A549 (cell line): ENCODE data around the gene TRANK1. TPM values are rescaled to one million over a fixed set of nuclear protein-coding genes. Genes with fewer than 3 reads are reported as not detected.

Experiments
- ATAC-seq, 2 experiments: fragments of 200-7000 bp in 1 of 2; fragments of >200 bp in 1 of 2; cut with Nextera tagmentation in 1 of 2; cut with Tn5 transposase in 1 of 2; 3 replicates each; pipeline versions ENCODE4 v1.8.0 to v1.9.1; 2018 to 2020; ENCODE audit warnings: mild to moderate bottlenecking in 1 of 2, moderate library complexity in 1 of 2
- CTCF ChIA-PET: fragments of 300-600 bp; sonication (Branson Sonifier 250); formaldehyde crosslinking; extraction: SDS; loops from one replicate; lab custom pipeline; 2021; ENCODE audit warnings: antibody characterized with exemption, inconsistent platforms; lab: Yijun Ruan, JAX
- POLR2A ChIA-PET: fragments of 350-600 bp; formaldehyde crosslinking; extraction: SDS; loops from one replicate; lab custom pipeline; 2021; ENCODE audit warnings: antibody characterized with exemption, inconsistent platforms; lab: Yijun Ruan, JAX
- DNase-seq, 2 experiments: peaks; one replicate each; pipeline versions ENCODE4 v3.0.0 to v3.0.0-alpha.2; 2011 to 2016; ENCODE audit warnings: low read depth in 1 of 2, low spot score in 1 of 2
- FAIRE-seq: peaks from 2 replicates; lab custom pipeline; 2011; peaks lifted over from hg19 to GRCh38; lab: Jason Lieb, UNC
- H3K27ac ChIP-seq, 2 experiments: fragments of >200 bp; sonication (Bioruptor Twin); formaldehyde crosslinking; 3 replicates each; pipeline ENCODE4 v1.5.1; 2016 to 2017
- H3K4me1 ChIP-seq: fragments of >200 bp; sonication (Bioruptor Twin); formaldehyde crosslinking; 3 replicates; pipeline ENCODE4 v1.6.1; 2016
- H3K4me2 ChIP-seq: fragments of >200 bp; sonication (Bioruptor Twin); formaldehyde crosslinking; 3 replicates; pipeline ENCODE4 v1.6.1; 2016
- H3K4me3 ChIP-seq: fragments of >200 bp; sonication (Bioruptor Twin); formaldehyde crosslinking; 3 replicates; pipeline ENCODE4 v1.5.1; 2016
- H3K9me3 ChIP-seq: fragments of >200 bp; sonication (Bioruptor Twin); formaldehyde crosslinking; 3 replicates; pipeline ENCODE4 v1.6.1; 2016
- BHLHE40 ChIP-seq: IDR thresholded peaks from 2 replicates; pipeline ENCODE4 v1.6.1; 2012; ENCODE audit warnings: low read depth, low read length, inconsistent platforms
- CBX8 ChIP-seq: fragments of 200-600 bp; sonication (generic); IDR thresholded peaks from 2 replicates; pipeline ENCODE4 v1.6.1; 2016
- CHD4 ChIP-seq: fragments of 200-600 bp; sonication (generic); IDR thresholded peaks from 2 replicates; pipeline ENCODE4 v1.6.1; 2016; ENCODE audit warnings: antibody characterized with exemption, mild to moderate bottlenecking, borderline replicate concordance
- EHF ChIP-seq: fragments of 250-450 bp; sonication (Bioruptor Pico); IDR thresholded peaks from 2 replicates; pipeline ENCODE4 v1.5.0; 2020; ENCODE audit warnings: mild to moderate bottlenecking
- EHMT2 ChIP-seq: fragments of 200-600 bp; sonication (generic); IDR thresholded peaks from 2 replicates; pipeline ENCODE4 v1.6.1; 2016; ENCODE audit warnings: antibody characterized with exemption, low read depth, mild to moderate bottlenecking, moderate library complexity
- EP300 ChIP-seq, 2 experiments: fragments of >200 bp; sonication (Bioruptor Twin); formaldehyde crosslinking; IDR thresholded peaks; 2 replicates in 1 of 2; 3 replicates in 1 of 2; pipeline ENCODE4 v1.6.1; 2016 to 2017
- HES2 ChIP-seq: fragments of >200 bp; sonication (Bioruptor Twin); formaldehyde crosslinking; IDR thresholded peaks from 2 replicates; pipeline ENCODE4 v1.6.1; 2016
- HOXB5 ChIP-seq: fragments of 250-450 bp; sonication (Bioruptor Pico); IDR thresholded peaks from 2 replicates; pipeline ENCODE4 v1.5.0; 2020; ENCODE audit warnings: mild to moderate bottlenecking, moderate library complexity
- JUN ChIP-seq, 2 experiments: fragments of >200 bp; sonication (Bioruptor Twin); formaldehyde crosslinking; IDR thresholded peaks; 2 replicates in 1 of 2; 3 replicates in 1 of 2; pipeline ENCODE4 v1.6.1; 2016 to 2017
- JUNB ChIP-seq: fragments of >200 bp; sonication (Bioruptor Twin); formaldehyde crosslinking; IDR thresholded peaks from 2 replicates; pipeline ENCODE4 v1.6.1; 2016
- KDM1A ChIP-seq: fragments of 200-600 bp; sonication (generic); IDR thresholded peaks from 2 replicates; pipeline ENCODE4 v1.6.1; 2016; ENCODE audit warnings: low read depth, mild to moderate bottlenecking
- MYC ChIP-seq: IDR thresholded peaks from 2 replicates; pipeline ENCODE4 v1.6.1; 2012; ENCODE audit warnings: mild to moderate bottlenecking, inconsistent platforms, low read length, improper control_type of control experiment, borderline replicate concordance
- PHF8 ChIP-seq: fragments of 200-600 bp; sonication (generic); IDR thresholded peaks from 2 replicates; pipeline ENCODE4 v1.6.1; 2016; ENCODE audit warnings: low read depth, mild to moderate bottlenecking, antibody characterized with exemption, moderate library complexity, borderline replicate concordance
- POLR2AphosphoS2 ChIP-seq: conservative IDR thresholded peaks from 2 replicates; pipeline ENCODE4 v1.6.1; 2012; ENCODE audit warnings: low read length, improper control_type of control experiment, inconsistent platforms
- RFX5 ChIP-seq: fragments of 450-650 bp; IDR thresholded peaks from 2 replicates; pipeline ENCODE4 v1.7.1; 2014; ENCODE audit warnings: antibody characterized with exemption, mild to moderate bottlenecking, moderate library complexity
- SREBF2 ChIP-seq: fragments of 450-650 bp; IDR thresholded peaks from 2 replicates; pipeline ENCODE4 v1.6.1; 2014; ENCODE audit warnings: mild to moderate bottlenecking, moderate library complexity
- TP53 ChIP-seq: fragments of 250-450 bp; sonication (Bioruptor Pico); IDR thresholded peaks from 2 replicates; pipeline ENCODE4 v1.5.0; 2021; ENCODE audit warnings: mild to moderate bottlenecking, moderate library complexity
- USF2 ChIP-seq: fragments of 450-650 bp; IDR thresholded peaks from 2 replicates; pipeline ENCODE4 v1.6.1; 2014; ENCODE audit warnings: antibody characterized with exemption
- ZFP36 ChIP-seq: fragments of 450-650 bp; IDR thresholded peaks from 2 replicates; pipeline ENCODE4 v1.6.1; 2014; ENCODE audit warnings: borderline replicate concordance; ENCODE audit not compliant: partially characterized antibody
- WGBS: methylation state at CpG from one replicate; pipeline ENCODE4 v1.1.6; 2017; ENCODE audit errors: missing lambda C conversion rate; 5-methylcytosine and 5-hydroxymethylcytosine counted together
- polyA plus RNA-seq, 4 experiments: library from polyadenylated mRNA; depleted of rRNA in 3 of 4; stranded (reverse); fragments of >200 nt; fragmentation: RNase III in 1 of 4; extraction: RNeasy Plus Mini Kit Qiagen cat#74134 plus additional on column Dnase treatment in 1 of 4; gene quantifications; 2 replicates in 3 of 4; 3 replicates in 1 of 4; pipeline ENCODE4 v1.2.3, GENCODE V29; 2011 to 2017
- TF ChIP-seq, protein P1 (sequence below): IDR thresholded peaks from 2 replicates; pipeline ENCODE4 v1.6.1; 2012
- TF ChIP-seq, protein P2 (sequence below): IDR thresholded peaks from 2 replicates; pipeline ENCODE4 v1.6.1; 2012

Gene TRANK1
- polyA plus RNA-seq, 2 of the 4 experiments (the other 2 are of a cell fraction) = 0.58 to 3.2 TPM

DNA sequence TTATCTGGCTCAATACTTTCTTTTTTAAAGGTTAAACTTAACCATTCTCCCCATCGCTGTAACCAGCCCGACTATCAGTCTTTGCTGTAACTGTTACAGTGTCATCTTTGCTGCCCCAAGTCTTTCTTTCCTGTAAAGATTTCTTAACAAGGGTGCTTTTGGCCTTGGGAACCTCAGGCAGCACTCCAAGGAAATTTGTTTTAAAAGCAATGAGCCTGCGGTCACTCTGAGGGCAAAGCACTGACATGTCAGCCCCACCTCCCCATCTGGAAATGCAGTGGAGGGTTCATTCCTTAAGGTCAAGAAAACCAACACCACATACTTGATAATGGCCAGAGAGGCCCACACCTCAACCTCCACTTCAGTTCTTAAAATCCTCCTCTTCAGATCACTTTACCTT, 3.2 kb downstream of the TRANK1 start:
- no peak overlapping the region for H3K27ac ChIP-seq
- H3K4me2 ChIP-seq = no peak overlapping the region
- DNase-seq (no peak), FAIRE-seq (no peak), ATAC-seq (no peak)
- WGBS = 72% methylated on average over 3 of the region's 3 CpGs
- H3K4me1 ChIP-seq = no peaks in the 10 kb centered on the region
- ChIA-PET CTCF (interaction anchor here (1.8 kb wide), 1 partner anchor 73 kb away, joined by 5 read pairs; no protein-coding TSS in a partner anchor), POLR2A (no interaction called here)
- TF ChIP-seq, protein P1, sequence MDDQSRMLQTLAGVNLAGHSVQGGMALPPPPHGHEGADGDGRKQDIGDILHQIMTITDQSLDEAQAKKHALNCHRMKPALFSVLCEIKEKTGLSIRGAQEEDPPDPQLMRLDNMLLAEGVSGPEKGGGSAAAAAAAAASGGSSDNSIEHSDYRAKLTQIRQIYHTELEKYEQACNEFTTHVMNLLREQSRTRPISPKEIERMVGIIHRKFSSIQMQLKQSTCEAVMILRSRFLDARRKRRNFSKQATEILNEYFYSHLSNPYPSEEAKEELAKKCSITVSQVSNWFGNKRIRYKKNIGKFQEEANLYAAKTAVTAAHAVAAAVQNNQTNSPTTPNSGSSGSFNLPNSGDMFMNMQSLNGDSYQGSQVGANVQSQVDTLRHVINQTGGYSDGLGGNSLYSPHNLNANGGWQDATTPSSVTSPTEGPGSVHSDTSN = no peak
- TF ChIP-seq JUNB = no peak
- TF ChIP-seq CHD4 = no peak
- no peak for TF ChIP-seq EHMT2
- TF ChIP-seq KDM1A = no peak
- no peak for TF ChIP-seq ZFP36
- no peak for TF ChIP-seq TP53 (CRISPR knock-in tag)
- TF ChIP-seq BHLHE40 = no peak
- no peak for TF ChIP-seq HES2
- TF ChIP-seq CBX8 = no peak
- TF ChIP-seq EP300 (IDR thresholded peaks at IDR 0.05) = no peak
- TF ChIP-seq POLR2AphosphoS2 = no peak
- TF ChIP-seq HOXB5 (CRISPR knock-in tag) = no peak
- TF ChIP-seq JUN (IDR thresholded peaks at IDR 0.05) = no peak
- TF ChIP-seq, protein P2, sequence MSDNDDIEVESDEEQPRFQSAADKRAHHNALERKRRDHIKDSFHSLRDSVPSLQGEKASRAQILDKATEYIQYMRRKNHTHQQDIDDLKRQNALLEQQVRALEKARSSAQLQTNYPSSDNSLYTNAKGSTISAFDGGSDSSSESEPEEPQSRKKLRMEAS = no peak
- TF ChIP-seq EHF = no peak
- TF ChIP-seq MYC = no peak
- no peak overlapping the region for H3K4me3 ChIP-seq
- H3K9me3 ChIP-seq = peaks cover 11% of the 10 kb centered on the region

DNA sequence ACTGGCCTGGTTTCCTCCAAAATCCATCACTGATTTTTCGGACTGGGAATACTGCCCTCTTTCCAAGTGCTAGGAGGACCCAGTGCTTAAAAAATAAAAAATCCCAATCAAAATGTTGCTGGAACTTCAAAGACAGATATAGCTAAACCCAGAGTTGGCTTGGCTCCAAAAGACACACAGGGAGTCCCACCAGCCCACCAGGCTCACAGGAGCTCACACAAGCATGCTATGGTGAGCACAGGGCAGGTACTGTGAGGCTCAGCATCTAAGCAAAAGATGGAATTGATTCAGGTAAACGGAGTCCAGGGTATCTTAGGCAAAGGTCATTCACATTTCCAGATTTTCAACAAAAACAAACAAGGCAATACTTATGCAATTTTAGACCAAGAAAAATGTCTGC, 3.7 kb downstream of the TRANK1 start:
- Histone ChIP-seq H3K4me2 (no peak overlapping the region), H3K27ac (no peak overlapping the region), H3K9me3 (peaks cover 6% of the 10 kb centered on the region; the same call in 2 of the 3 replicates), H3K4me1 (no peaks in the 10 kb centered on the region), H3K4me3 (no peak overlapping the region)
- ATAC-seq (no peak), FAIRE-seq (no peak), DNase-seq (no peak)
- TF ChIP-seq PHF8 (no peak), USF2 (no peak)
- WGBS = 71% methylated on average over 2 of the region's 2 CpGs
- POLR2A ChIA-PET = no interaction called here
- CTCF ChIA-PET = interaction anchor here (1.0 to 1.8 kb wide), 2 partner anchors 31 to 72 kb away, joined by 3 to 5 read pairs; no protein-coding TSS in a partner anchor

DNA sequence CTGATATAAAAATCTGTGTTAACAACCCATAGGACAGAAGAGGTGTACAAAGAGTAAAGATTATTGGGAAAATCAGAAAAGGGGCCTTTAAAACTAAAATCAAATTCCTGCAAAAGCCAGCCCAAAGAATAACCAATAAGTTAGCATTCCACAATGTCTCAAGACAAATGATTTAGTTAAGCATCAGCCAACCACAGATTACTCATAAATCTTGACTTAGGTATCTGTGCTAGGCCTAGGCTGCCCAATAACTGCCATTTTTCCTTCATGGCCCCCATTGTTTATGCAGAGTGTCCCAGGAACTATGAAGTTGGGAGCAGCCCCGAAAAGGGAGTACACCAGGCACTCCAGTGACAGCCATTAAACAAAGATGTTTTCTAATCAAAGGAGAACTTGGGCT, 7.4 kb downstream of the TRANK1 start:
- no peak for DNase-seq
- Histone ChIP-seq H3K4me3 (no peak overlapping the region), H3K9me3 (no peaks in the 10 kb centered on the region), H3K4me1 (0 out of 3 replicates have a peak, but pooled peaks cover 3% of the 10 kb centered on the region), H3K27ac (no peak overlapping the region), H3K4me2 (no peak overlapping the region)
- ATAC-seq = no peak
- POLR2A ChIA-PET = no interaction called here
- no peak for FAIRE-seq
- CTCF ChIA-PET = interaction anchor here (1.2 to 2.6 kb wide), 2 partner anchors 21 to 68 kb away, joined by 3 to 8 read pairs; no protein-coding TSS in a partner anchor
- TF ChIP-seq SREBF2 = no peak
- TF ChIP-seq ZFP36 = no peak
- TF ChIP-seq RFX5 = no peak
- WGBS = 93% methylated on average over 1 of the region's 1 CpG
